SHP77 (cell line): ENCODE results near the gene WBP2.
"Not testable (repeated sequence)": the region's sequence is repeated elsewhere in the genome, so short reads cannot be mapped to it uniquely, and the experiment has no call there.

Experiments
- DNase-seq, 2 experiments: peaks; one replicate each; lab custom pipeline; 2025; lab: John Stamatoyannopoulos, UW

WBP2 gene

DNA sequence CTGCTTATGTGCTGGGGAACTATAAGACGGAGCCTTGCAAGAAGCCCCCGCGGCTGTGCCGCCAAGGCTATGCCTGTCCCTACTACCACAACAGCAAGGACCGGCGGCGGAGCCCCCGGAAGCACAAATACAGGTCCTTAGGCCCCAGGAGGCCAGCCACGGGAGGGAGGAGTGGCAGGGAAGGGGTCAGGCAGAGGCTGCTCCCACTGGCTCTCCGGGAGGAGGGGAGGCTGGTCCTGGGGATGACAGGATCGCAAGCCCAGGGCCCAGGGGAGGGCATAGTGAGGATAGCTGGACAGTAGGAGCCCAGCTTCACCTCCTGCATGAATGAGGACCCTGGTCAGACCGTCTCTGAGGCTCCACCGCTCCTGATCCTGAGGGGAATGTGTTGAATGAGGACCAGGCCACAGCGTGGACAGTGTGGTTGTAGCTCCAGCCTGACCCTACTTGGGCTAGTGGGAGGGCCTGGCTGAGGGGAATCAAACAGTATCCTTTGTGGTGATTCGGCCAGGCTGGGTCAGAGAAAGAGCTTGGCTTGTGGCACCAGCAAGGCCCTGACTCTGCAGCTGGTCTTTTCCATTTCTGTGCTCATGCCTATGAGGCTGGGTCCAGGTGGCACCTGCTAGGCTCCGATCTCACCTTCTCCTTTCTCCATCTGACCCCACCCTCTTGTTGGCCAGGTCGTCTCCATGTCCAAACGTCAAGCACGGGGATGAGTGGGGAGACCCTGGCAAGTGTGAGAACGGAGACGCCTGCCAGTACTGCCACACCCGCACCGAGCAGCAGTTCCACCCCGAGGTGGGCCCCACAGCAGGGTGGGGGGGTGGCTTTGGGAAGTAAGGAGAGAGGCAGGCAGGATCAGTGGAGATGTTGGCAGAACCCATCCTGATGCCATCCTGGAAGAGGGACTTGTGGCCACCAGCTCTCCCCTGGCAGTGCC, 41.8 kb downstream of the WBP2 start:
- no peak for DNase-seq

DNA sequence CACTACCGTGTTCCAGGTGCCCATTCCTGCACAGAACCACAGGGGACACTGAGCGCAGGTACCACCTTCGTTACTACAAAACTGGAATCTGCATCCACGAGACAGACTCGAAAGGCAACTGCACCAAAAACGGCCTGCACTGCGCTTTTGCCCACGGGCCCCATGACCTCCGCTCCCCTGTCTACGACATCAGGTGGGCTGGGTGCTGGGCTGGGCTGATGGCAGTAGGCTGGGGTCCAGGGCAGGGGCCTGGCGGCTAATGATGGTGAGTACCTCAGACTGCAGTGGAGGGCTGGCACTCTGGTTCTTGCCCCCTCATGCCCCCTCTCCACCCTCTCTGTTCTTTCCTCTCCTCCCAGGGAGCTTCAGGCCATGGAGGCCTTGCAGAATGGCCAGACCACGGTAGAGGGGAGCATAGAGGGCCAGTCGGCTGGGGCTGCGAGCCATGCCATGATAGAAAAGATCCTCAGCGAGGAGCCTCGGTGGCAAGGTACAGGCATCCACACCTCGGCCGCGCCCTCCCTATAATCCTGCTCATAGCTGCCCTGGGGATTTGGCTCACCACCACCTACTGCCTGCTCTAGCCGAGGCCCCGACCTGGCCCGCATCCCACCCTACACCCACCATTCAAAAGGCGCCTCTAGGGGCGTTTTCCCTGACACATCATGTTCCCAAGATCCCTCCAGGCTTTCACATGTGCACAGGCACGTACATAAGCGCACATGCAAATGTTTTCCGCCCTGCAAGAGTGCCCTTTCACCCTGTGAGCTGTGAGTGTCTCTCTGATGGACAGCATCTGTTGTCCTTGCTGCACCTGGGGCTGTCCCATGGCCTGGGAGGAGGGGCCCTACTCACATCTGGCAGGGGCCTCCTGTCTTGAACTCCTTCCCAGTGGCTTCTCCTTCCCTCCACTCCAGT, 42.8 kb downstream of the WBP2 start:
- DNase-seq = no peak

GRCh38 chr17:75811174-75811573, 44.0 kb downstream of the WBP2 start:
- DNase-seq = no peak

GRCh38 chr17:75810756-75811155, 44.4 kb downstream of the WBP2 start:
- not testable (repeated sequence) for DNase-seq

DNA sequence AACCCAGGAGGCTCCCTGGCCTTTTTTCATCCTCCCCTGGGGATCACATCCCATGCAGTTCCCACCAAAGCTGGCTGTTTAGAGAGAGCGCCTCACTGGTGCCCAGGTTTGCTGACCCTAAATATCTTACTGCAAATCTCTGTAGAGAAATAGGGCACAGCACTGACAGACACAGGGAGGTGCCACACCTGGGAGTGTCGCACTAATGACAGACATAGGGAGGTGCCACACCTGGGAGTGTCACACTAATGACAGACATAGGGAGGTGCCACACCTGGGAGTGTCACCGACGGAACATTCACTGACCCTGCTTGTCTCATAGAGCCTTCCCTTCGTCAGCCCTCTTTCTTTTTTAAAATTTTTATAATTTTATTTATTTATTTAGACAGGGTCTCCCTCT, 44.9 kb downstream of the WBP2 start:
- no peak for DNase-seq

- DNase-seq = no peak
Measured at GRCh38 chr17:75809631-75810111, 45.5 kb downstream of the WBP2 start.

GRCh38 chr17:75808905-75809621, 46.1 kb downstream of the WBP2 start:
- no peak for DNase-seq

DNA sequence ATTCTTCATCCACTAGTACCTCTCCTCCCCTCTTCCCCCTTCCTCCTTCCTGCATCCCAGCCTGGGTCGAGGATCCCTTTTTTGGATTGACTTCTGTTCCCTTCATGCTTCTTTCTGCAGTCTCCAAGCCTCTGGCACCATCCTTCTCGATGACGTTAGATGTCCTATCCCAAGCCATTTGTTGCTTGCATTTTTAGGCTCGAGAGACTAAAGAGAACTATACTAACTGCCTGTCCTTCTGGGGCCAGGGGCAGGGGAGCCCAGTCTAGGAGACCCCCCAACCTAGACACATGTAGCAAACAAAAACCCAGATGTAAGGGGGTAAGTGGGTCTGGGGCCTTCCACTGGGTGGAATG, 46.6 kb downstream of the WBP2 start:
- no peak for DNase-seq

DNA sequence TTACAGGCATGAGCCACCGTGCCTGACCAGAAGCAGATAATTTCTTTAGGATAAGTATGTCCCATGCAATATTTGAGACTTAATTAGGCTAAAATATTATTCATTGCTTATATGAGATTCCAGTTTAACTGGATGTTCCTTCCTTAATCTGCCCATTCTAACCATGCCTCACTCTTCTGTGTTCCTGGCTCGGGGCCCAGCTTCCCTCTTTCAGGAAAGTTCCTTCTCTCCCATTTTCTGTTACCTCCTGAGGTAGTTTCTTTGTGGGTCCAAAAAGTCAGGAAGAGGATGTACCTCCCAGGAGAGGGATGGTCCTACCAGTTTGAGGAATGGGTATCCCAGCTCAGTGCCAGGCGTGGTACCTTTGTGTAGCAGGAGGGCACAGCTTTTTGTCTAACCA, 47.3 kb downstream of the WBP2 start:
- no peak for DNase-seq

DNA sequence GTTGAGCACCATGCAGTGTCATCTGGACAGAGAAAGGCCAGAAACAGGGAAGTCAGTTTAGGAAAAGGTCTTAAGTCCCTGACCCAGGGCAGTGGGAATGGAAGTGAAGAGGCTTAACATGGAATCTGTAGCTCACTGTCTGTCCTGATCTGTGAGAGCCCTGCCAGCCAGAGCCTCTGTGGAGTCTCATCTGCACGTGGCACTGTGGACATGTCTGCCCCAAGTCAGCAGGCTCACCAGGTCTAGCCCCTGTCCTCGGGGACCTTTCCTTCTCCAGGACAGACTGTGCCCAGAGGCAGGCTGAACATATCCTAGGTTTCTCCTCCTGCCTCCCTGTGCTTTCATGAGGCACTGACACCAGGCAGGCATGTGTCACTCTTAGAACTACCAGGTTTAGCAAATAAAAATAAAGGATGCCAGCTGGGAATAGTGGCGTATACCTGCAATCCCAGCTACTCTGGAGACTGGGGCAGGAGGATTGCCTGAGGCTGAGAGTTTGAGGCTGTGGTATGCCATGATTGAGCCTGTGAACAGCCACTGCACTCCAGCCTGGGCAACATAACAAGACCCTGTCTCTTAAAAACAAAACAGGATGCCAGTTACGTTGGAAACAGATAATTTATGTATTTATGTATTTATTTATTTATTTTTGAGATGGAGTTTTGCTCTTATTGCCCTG, 48.2 kb downstream of the WBP2 start:
- DNase-seq = no peak

GRCh38 chr17:75803883-75804282, 51.3 kb downstream of the WBP2 start:
- no peak for DNase-seq

GRCh38 chr17:75799402-75799801, 55.7 kb downstream of the WBP2 start:
- DNase-seq = no peak

GRCh38 chr17:75795820-75796607, 59.1 kb downstream of the WBP2 start:
- no peak for DNase-seq
